ENCODE data around the gene NEGR1. TPM values are rescaled to one million over a fixed set of nuclear protein-coding genes. Genes with fewer than 3 reads are reported as not detected.

The NEGR1 gene
- polyA plus RNA-seq, 1 donor from 2014 or later: 47.4 TPM

DNA sequence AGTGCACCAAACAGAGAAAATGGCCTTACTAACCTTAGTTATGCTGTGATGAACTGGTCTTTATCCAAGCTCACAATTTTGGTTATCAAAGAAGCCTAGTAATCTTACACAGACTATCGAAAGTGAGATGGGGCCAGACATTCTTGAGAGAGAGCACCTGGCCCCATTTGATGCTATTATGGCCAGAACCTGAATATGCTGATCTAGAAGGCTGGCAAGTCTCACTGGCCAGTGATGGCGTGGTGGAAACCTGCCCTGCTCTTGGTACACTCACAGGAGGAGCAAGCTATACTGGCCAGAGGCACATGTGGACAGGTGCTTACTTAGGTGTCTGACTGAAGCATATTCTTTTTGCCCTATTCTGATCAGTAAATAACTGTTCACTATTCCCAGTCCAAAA is 843.7 kb downstream of the NEGR1 start (continued):
- TF ChIP-seq REST (IDR thresholded peaks at IDR 0.05; ENCODE audit: borderline replicate concordance): no peak

- H3K27ac ChIP-seq (ENCODE audit: low read length): no peak overlapping the region
- no peaks in the 10 kb centered on the region for H4K20me1 ChIP-seq (ENCODE audit: insufficient read depth)
- H3K4me3 ChIP-seq (ENCODE audit: low read length): no peak overlapping the region
- H3K9ac ChIP-seq (ENCODE audit: low read length): no peak overlapping the region
- no peaks in the 10 kb centered on the region for H3F3A ChIP-seq (ENCODE audit: insufficient read depth, low read length, poor library complexity, severe bottlenecking)
- H2AFZ ChIP-seq (ENCODE audit: low read depth, low read length): no peak overlapping the region
- TF ChIP-seq EP300 (conservative IDR thresholded peaks at IDR 0.05; ENCODE audit: poor library complexity, severe bottlenecking) (no peak), TAF1 (IDR thresholded peaks at IDR 0.05; ENCODE audit: low read depth) (no peak), POLR2AphosphoS5 (IDR thresholded peaks at IDR 0.05) (no peak)
- H3K36me3 ChIP-seq (ENCODE audit: insufficient read depth, low read length): no peaks in the 10 kb centered on the region
- no peak overlapping the region for H3K4me2 ChIP-seq (ENCODE audit: low read length)
- H3K9me3 ChIP-seq (ENCODE audit: low read length): no peaks in the 10 kb centered on the region
- no peaks in the 10 kb centered on the region for H3K9me2 ChIP-seq (ENCODE audit: insufficient read depth, low read length)
- no peaks in the 10 kb centered on the region for H3K79me2 ChIP-seq (replicated peaks; ENCODE audit: insufficient read depth, low read length)
- H3K27me3 ChIP-seq (ENCODE audit: insufficient read depth, low read depth, low read length): no peaks in the 10 kb centered on the region
Measured at GRCh38 chr1:71435951-71436350, 846.4 kb downstream of the NEGR1 start.

GRCh38 chr1:71434240-71434639 is 848.1 kb downstream of the NEGR1 start:
- H3K27ac ChIP-seq (ENCODE audit: low read length): no peak overlapping the region
- no peak overlapping the region for H3K4me3 ChIP-seq (ENCODE audit: low read length)
- no peaks in the 10 kb centered on the region for H3K9me2 ChIP-seq (ENCODE audit: insufficient read depth, low read length)
- TF ChIP-seq SMC3 (conservative IDR thresholded peaks at IDR 0.05; ENCODE audit: poor library complexity) (no peak), MXI1 (conservative IDR thresholded peaks at IDR 0.05; ENCODE audit: poor library complexity, severe bottlenecking) (no peak)
- H3K9ac ChIP-seq (ENCODE audit: low read length): no peak overlapping the region
- H3K27me3 ChIP-seq (ENCODE audit: insufficient read depth, low read depth, low read length): no peaks in the 10 kb centered on the region
- no peaks in the 10 kb centered on the region for H3K79me2 ChIP-seq (replicated peaks; ENCODE audit: insufficient read depth, low read length)
- no peaks in the 10 kb centered on the region for H3K9me3 ChIP-seq (ENCODE audit: low read length)
- H3K36me3 ChIP-seq (ENCODE audit: insufficient read depth, low read length): no peaks in the 10 kb centered on the region
- no peaks in the 10 kb centered on the region for H4K20me1 ChIP-seq (ENCODE audit: insufficient read depth)
- H2AFZ ChIP-seq (ENCODE audit: low read depth, low read length): no peak overlapping the region
- no peak overlapping the region for H3K4me2 ChIP-seq (ENCODE audit: low read length)
- H3F3A ChIP-seq (ENCODE audit: insufficient read depth, low read length, poor library complexity, severe bottlenecking): no peaks in the 10 kb centered on the region

- Histone ChIP-seq H4K20me1 (ENCODE audit: insufficient read depth) (no peaks in the 10 kb centered on the region), H3F3A (ENCODE audit: insufficient read depth, low read length, poor library complexity, severe bottlenecking) (no peaks in the 10 kb centered on the region), H3K79me2 (replicated peaks; ENCODE audit: insufficient read depth, low read length) (no peaks in the 10 kb centered on the region), H3K4me3 (ENCODE audit: low read length) (no peak overlapping the region), H3K4me2 (ENCODE audit: low read length) (no peak overlapping the region), H2AFZ (ENCODE audit: low read depth, low read length) (no peak overlapping the region), H3K9me2 (ENCODE audit: insufficient read depth, low read length) (no peaks in the 10 kb centered on the region), H3K27me3 (ENCODE audit: insufficient read depth, low read depth, low read length) (no peaks in the 10 kb centered on the region), H3K9ac (ENCODE audit: low read length) (no peak overlapping the region), H3K9me3 (ENCODE audit: low read length) (no peaks in the 10 kb centered on the region), H3K27ac (ENCODE audit: low read length) (no peak overlapping the region), H3K36me3 (ENCODE audit: insufficient read depth, low read length) (no peaks in the 10 kb centered on the region)
- TF ChIP-seq POLR2AphosphoS5 (IDR thresholded peaks at IDR 0.05): no peak
Measured at GRCh38 chr1:71428029-71428428, 854.3 kb downstream of the NEGR1 start.
